ENCODE measurements around the gene ATG13. TPM values are rescaled to one million over a fixed set of nuclear protein-coding genes. Genes with fewer than 3 reads are reported as not detected.
A peak's percentile ranks its signal among the peaks of the same experiment; 100 is the strongest.

ATG13 gene
- total and polyA plus RNA-seq, 2 of the 4 experiments (the other 2 are of a cell fraction) = 43.0 to 49.7 TPM

DNA sequence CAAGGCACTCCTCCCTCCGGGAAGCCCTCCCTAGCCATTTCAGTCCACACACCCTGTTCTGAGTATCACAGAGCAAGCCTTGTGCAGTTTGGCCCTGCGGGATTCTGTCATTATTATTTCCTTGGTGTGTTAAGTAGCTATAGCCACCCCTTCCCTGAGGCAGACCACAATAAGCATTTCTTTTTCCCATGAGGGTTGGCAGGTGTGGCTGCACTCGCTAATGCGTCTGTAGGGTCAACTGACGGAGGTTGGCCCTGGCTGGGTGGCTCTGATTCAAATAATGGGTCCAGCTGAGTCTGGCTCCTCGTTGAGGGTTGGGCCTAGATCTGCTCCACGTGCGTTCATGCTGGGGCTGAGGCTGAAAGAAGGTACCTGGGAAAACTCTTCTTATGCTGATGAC lies 106.7 kb downstream of the ATG13 start:
- 0 out of 2 replicates have a peak, but pooled peaks cover 3% of the 10 kb centered on the region for H3K9me1 ChIP-seq (ENCODE audit: insufficient read depth, low read length)
- TF ChIP-seq MAFK (IDR thresholded peaks at IDR 0.05; ENCODE audit: low read depth, low read length) (no peak), CEBPB (IDR thresholded peaks at IDR 0.05; ENCODE audit: low read depth, low read length) (no peak), RAD21 (IDR thresholded peaks at IDR 0.05; ENCODE audit: low read length) (no peak), POLR2A (IDR thresholded peaks at IDR 0.05; ENCODE audit: low read depth, low read length) (no peak), RCOR1 (IDR thresholded peaks at IDR 0.05; ENCODE audit: insufficient replicate concordance, low read length) (no peak), SMC3 (IDR thresholded peaks at IDR 0.05; ENCODE audit: low read depth, low read length) (no peak), MXI1 (IDR thresholded peaks at IDR 0.05; ENCODE audit: borderline replicate concordance, low read depth, low read length) (no peak), MAZ (IDR thresholded peaks at IDR 0.05; ENCODE audit: borderline replicate concordance, low read depth, low read length) (no peak)
- WGBS, 2 experiments (ENCODE audit: extremely low coverage in 2 of 2, insufficient read length in 1 of 2) = 65% methylated on average over 4 of the region's 8 CpGs; no CpG with 5 or more reads in 1 of the 2 experiments
- H2BK20ac ChIP-seq (ENCODE audit: low read depth, low read length) = no peak overlapping the region
- no peak overlapping the region for H3K4me2 ChIP-seq (ENCODE audit: low read depth, low read length)
- no peaks in the 10 kb centered on the region for H4K20me1 ChIP-seq (ENCODE audit: insufficient read depth, low read length)
- ATAC-seq (ENCODE audit: low read depth) (peak; percentile 24; the same call in 1 of the 2 replicates), DNase-seq (no peak)
- H3K18ac ChIP-seq (ENCODE audit: low read depth, low read length) = no peak overlapping the region
- H2AFZ ChIP-seq (replicated peaks; ENCODE audit: low read length, poor library complexity) = peak overlapping the region; percentile 67
- no peak overlapping the region for H4K8ac ChIP-seq (ENCODE audit: low read depth in 2 of 2, low read length in 2 of 2)
- no TSS peak for BruUV-seq (replicated peaks)
- dilution Hi-C loops (cut with HindIII; ENCODE audit: low sequenced_read_pairs, unreplicated experiment) = no loop called here
- H3K27me3 ChIP-seq (ENCODE audit: control insufficient read depth, insufficient read depth, low read length) = no peaks in the 10 kb centered on the region
- no peaks in the 10 kb centered on the region for H3K36me3 ChIP-seq (ENCODE audit: control insufficient read depth, insufficient read depth, low read length)
- H3K4me1 ChIP-seq (ENCODE audit: control insufficient read depth, insufficient read depth, low read length) = no peaks in the 10 kb centered on the region
- no peak overlapping the region for H2BK5ac ChIP-seq (ENCODE audit: low read depth, low read length, poor library complexity, severe bottlenecking)
- H3K23ac ChIP-seq (ENCODE audit: low read depth, low read length) = no peak overlapping the region
- no peak overlapping the region for H4K5ac ChIP-seq (ENCODE audit: low read depth, low read length)
- H3K27ac ChIP-seq (ENCODE audit: insufficient read depth, low read length) = no peak overlapping the region
- H2AK9ac ChIP-seq (replicated peaks; ENCODE audit: low read depth, low read length, poor library complexity) = no peak overlapping the region
- intact Hi-C loops (cut with micrococcal nuclease) = no loop called here
- H3K9ac ChIP-seq (ENCODE audit: low read depth, low read length) = no peak overlapping the region
- H3K9me3 ChIP-seq (ENCODE audit: control insufficient read depth, insufficient read depth, low read length) = no peaks in the 10 kb centered on the region
- 0 out of 3 replicates have a peak overlapping the region, but pooled peaks have one; percentile 5 for H2BK15ac ChIP-seq (ENCODE audit: low read depth, low read length)
- POLR2A ChIA-PET (ENCODE audit: unreplicated experiment) = no interaction called here
- H3K79me1 ChIP-seq (ENCODE audit: low read depth in 1 of 2, low read length in 2 of 2) = no peaks in the 10 kb centered on the region
- H4K91ac ChIP-seq (ENCODE audit: insufficient read depth, low read depth, low read length) = no peak overlapping the region
- H3K14ac ChIP-seq (replicated peaks; ENCODE audit: low read depth, low read length) = no peak overlapping the region
- no peak overlapping the region for H3K56ac ChIP-seq (ENCODE audit: extremely low read depth, insufficient read depth, low read length)
- in situ Hi-C loops (cut with MboI; ENCODE audit: low sequenced_read_pairs) = no loop called here
- no peak overlapping the region for H2BK120ac ChIP-seq (ENCODE audit: low read depth, low read length)
- CTCF ChIA-PET = no interaction called here
- no peak overlapping the region for H3K4me3 ChIP-seq (ENCODE audit: insufficient read depth, low read depth, low read length)
- H3K4ac ChIP-seq (ENCODE audit: low read depth, low read length) = no peak overlapping the region
- peak overlapping the region; percentile 39; the same call in 1 of the 2 replicates for H2AK5ac ChIP-seq (ENCODE audit: low read depth, low read length)

Other genes with a start within 250 kb of the ATG13 start
- 23.1 and 25.8 TPM in 2 replicates for gene MDK, start 235.9 kb upstream of the ATG13 start, total RNA-seq (2012; rRNA removed)
- gene MDK, start 235.9 kb upstream of the ATG13 start, polyA plus RNA-seq (2012; rRNA removed) = 377 and 389 TPM in 2 replicates
- gene CHRM4, start 225.8 kb upstream of the ATG13 start, total RNA-seq (2012; rRNA removed) = 0.18 and 0.28 TPM in 2 replicates
- 0.09 and 0.19 TPM in 2 replicates for gene CHRM4, start 225.8 kb upstream of the ATG13 start, polyA plus RNA-seq (2012; rRNA removed)
- gene AMBRA1, start 23.5 kb upstream of the ATG13 start, total RNA-seq (2012; rRNA removed) = 16.7 and 18.3 TPM in 2 replicates
- 9.4 and 10.2 TPM in 2 replicates for gene AMBRA1, start 23.5 kb upstream of the ATG13 start, polyA plus RNA-seq (2012; rRNA removed)
- gene HARBI1, start 326 bp upstream of the ATG13 start, total RNA-seq (2012; rRNA removed) = 5.2 and 6.1 TPM in 2 replicates
- gene HARBI1, start 326 bp upstream of the ATG13 start, polyA plus RNA-seq (2012; rRNA removed) = 2.4 and 2.7 TPM in 2 replicates
- 28.1 and 46.6 TPM in 2 replicates for gene ARHGAP1, start 83.1 kb downstream of the ATG13 start, total RNA-seq (2012; rRNA removed)
- 75.7 and 78.8 TPM in 2 replicates for gene ARHGAP1, start 83.1 kb downstream of the ATG13 start, polyA plus RNA-seq (2012; rRNA removed)
- gene ZNF408, start 83.5 kb downstream of the ATG13 start, total RNA-seq (2012; rRNA removed) = 9.5 and 10.3 TPM in 2 replicates
- 10.4 and 11.1 TPM in 2 replicates for gene ZNF408, start 83.5 kb downstream of the ATG13 start, polyA plus RNA-seq (2012; rRNA removed)
- not detected in 2 replicates for gene F2, start 101.7 kb downstream of the ATG13 start, total RNA-seq (2012; rRNA removed)
- gene F2, start 101.7 kb downstream of the ATG13 start, polyA plus RNA-seq (2012; rRNA removed) = not detected in 2 replicates
- gene CKAP5, start 228.7 kb downstream of the ATG13 start, total RNA-seq (2012; rRNA removed) = 79.2 and 82.8 TPM in 2 replicates
- gene CKAP5, start 228.7 kb downstream of the ATG13 start, polyA plus RNA-seq (2012; rRNA removed) = 53.8 and 59.5 TPM in 2 replicates

All from IMR-90 (cell line).